ENCODE measurements around the gene ELOVL7.
"Not testable (repeated sequence)": the region's sequence is repeated elsewhere in the genome, so short reads cannot be mapped to it uniquely, and the experiment has no call there.

Gene ELOVL7

GRCh38 chr5:60795424-60795950 lies 48.6 kb downstream of the ELOVL7 start:
- not testable (repeated sequence) for DNase-seq (ENCODE audit: low read depth in 2 of 2)

GRCh38 chr5:60794691-60795090 lies 49.4 kb downstream of the ELOVL7 start:
- no peak for DNase-seq (ENCODE audit: low read depth in 2 of 2)

DNA sequence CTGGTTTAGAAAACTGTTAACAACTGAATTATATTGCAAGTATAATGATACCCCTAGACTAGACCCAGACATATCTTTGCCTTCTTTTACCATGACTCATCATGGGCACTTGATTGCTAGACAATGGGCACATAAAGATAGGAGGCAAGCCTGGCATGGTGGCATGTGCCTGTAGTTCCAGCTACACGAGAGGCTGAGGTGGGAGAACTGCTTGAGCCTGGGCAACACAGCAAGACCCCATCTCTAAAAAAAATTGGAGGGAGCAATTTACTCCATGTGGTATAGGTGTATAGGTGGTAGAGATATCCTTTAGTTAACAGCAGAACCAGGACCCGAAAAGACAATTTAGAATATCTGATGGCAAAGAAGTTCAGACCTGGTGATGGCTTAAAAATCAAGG lies 51.6 kb downstream of the ELOVL7 start:
- DNase-seq (ENCODE audit: low read depth in 2 of 2): no peak

DNA sequence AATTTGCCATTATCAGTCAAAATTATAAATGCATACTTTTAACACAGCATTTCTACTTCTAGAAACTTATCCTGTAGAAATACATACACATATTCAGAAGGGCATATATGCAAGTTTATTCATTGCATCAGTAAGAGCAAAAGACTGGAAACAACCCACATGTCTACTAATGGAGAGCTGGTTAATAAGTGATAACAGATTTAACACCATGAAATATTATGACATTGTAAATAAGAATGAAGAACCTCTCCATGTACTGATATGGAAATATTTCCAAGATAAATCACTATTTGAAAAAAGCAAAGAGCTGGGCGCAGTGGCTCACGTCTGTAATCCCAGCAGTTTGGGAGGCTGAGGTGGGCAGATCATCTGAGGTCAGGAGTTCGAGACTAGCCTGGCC lies 54.5 kb downstream of the ELOVL7 start:
- no peak for DNase-seq (ENCODE audit: low read depth in 2 of 2)

GRCh38 chr5:60788863-60789513 lies 55.1 kb downstream of the ELOVL7 start:
- no peak for DNase-seq (ENCODE audit: low read depth in 2 of 2)

- no peak for DNase-seq (ENCODE audit: low read depth in 2 of 2)
Observed at GRCh38 chr5:60779466-60779865, 64.6 kb downstream of the ELOVL7 start.

DNA sequence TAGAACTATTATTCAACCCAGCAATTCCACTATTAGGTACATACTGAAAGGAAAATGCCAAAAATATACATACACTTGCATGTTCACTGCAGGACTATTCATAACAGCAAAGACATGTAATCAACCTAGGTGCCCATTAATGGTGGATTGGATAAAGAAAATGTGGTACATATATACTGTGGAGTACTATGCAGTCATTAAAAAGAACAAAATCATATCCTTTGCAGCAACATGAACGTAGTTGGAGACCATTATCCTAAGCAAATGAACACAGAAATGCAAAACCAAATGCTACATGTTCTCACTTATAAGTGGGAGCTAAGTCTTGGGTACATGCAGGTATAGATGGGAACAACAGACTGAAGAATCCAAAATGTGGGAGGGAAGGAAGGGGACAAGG lies 67.7 kb downstream of the ELOVL7 start:
- DNase-seq (ENCODE audit: low read depth in 2 of 2): no peak

DNA sequence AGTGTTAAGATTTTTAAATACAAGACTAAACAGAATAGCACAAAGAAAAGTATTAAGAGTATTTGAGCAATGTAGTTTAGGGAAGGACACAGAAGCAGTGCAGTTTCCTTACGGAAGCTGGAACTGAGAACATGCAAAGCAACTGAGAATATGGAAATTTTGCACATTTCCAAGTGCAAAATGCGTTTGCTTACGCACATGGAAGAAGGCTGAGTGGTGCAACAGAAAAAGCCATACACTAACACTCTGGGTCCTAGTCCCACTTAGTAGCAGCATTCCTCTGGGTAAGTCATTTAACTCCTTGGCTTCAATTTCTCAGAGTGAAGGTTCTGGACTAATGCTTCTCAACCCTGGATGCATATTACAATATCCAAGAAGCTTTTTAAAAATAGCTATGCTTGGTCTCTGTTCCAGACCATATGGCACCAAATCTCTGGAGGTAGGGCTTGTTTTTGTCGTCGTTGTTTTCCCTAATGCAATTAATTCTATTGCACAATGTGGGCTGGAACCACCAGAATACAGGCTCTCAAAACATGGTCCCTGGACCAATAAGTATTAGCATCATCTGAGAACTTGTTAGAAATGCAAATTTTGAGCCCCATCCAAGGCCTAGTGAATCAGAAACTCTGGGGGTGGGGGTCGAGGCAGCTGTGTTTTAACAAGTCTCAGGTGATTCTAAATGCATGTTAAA lies 78.9 kb downstream of the ELOVL7 start:
- no peak for DNase-seq (ENCODE audit: low read depth in 2 of 2)

DNA sequence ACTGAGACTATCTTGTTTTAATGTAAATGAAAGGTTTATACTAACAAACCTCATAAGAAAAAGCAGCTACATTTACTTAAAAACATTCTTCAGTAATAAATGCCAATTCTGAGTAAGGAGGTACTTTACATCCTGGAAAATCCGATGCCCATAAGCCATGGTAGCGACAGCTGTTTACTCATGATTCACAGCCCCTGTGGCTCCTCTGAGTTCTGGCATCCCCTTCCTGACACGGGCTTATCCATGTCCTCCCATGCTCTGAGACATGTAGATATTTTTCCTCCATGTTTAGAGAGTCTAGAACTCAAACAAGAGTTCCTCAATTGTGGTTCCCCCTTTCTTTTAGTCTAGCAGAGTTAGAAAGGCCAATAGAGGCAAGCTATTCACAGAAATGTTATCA lies 81.0 kb downstream of the ELOVL7 start:
- no peak for DNase-seq (ENCODE audit: low read depth in 2 of 2)

GRCh38 chr5:60754495-60754894 lies 89.6 kb downstream of the ELOVL7 start:
- DNase-seq (ENCODE audit: low read depth in 2 of 2): no peak

GRCh38 chr5:60744682-60745081 lies 99.4 kb downstream of the ELOVL7 start:
- DNase-seq (ENCODE audit: low read depth in 2 of 2): no peak

GRCh38 chr5:60743511-60744314 lies 100.4 kb downstream of the ELOVL7 start:
- DNase-seq (ENCODE audit: low read depth in 2 of 2): no peak

DNA sequence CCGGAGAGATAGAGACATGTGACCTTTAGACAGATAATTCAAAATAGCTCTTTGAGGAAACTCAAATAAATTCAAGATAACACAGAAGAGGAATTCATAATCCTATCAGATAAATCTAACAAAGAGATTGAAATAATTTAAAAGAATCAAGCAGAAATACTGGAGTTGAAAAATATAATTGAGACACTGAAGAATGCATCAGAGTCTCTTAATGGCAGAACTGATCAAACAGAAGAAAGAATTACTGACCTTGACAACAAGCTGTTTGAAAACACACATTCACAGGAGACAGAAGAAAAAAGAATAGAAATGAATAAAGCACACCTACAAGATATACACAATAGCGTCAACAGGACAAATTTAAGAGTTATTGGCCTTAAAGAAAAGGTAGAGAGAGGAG lies 103.7 kb downstream of the ELOVL7 start:
- DNase-seq (ENCODE audit: low read depth in 2 of 2): no peak

GRCh38 chr5:60738933-60739332 lies 105.1 kb downstream of the ELOVL7 start:
- no peak for DNase-seq (ENCODE audit: low read depth in 2 of 2)

DNA sequence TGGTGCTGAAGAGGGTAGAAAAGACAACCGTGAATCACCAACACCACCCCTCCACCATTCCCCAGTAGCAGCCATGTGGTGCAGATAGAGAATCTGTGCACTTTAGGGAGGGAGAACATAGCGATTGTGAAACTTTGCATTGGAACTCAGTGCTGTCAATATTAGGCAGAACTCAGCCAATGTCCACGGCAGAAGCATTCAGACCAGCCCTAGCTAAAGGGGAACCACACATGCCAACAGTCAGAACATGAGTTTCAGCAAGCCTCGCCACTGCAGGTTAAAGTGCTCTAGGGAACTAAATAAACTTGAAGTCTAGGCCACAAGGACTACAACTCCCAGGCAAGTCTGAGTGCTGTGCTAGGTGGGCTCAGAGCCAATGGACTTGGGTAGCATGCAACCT lies 105.6 kb downstream of the ELOVL7 start:
- no peak for DNase-seq (ENCODE audit: low read depth in 2 of 2)

GRCh38 chr5:60730858-60731257 lies 113.2 kb downstream of the ELOVL7 start:
- DNase-seq (ENCODE audit: low read depth in 2 of 2): not testable (repeated sequence)

DNA sequence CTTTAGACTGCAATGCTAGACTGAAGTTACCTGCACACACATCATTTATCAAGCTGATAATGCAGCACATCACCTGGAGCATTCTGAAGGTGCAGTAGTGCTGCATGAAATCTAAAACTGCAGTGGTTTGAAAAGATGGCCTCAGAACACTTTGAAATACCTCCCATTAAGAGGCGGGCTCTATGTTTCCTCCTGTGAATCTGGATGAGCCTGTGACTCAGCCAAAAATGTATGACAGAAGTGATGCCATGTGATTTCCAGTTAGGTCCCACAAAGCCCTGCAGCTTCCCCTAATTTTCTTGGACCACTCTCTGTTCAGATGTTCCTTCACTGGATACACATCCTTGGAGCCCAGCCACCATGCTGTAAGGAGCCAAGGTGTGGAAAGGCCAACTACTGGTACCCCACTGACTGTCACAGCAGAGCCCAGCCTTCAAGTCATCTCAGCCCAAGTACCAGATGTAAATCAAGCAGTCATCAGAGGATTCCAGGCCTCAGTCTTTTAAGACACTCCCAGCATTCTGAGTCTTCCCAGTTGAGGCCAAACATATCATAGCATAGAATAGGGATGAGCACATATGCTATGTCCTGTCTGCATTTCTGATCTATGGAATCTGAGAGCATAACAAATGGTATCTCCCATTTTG lies 116.9 kb downstream of the ELOVL7 start:
- DNase-seq (ENCODE audit: low read depth in 2 of 2): no peak

DNA sequence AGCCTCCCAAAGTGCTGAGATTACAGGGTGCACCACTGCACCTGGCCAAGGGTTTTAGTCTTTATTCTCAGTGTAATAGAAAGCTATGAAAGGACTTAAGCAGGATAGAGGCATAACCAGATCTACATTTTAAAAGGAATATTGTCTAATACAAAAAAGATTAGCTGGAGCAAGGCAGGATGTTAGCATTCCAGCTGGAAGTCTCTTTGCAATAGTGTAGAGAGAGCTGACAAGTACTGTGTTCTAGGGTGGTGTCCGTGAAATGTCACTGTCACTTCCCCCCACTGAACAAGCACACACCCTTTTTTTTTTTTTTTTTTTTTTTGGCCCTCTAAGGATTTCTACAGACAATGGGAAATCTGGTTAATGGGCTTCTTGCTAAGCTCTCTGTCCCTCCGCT lies 119.9 kb downstream of the ELOVL7 start:
- no peak for DNase-seq (ENCODE audit: low read depth in 2 of 2)

DNA sequence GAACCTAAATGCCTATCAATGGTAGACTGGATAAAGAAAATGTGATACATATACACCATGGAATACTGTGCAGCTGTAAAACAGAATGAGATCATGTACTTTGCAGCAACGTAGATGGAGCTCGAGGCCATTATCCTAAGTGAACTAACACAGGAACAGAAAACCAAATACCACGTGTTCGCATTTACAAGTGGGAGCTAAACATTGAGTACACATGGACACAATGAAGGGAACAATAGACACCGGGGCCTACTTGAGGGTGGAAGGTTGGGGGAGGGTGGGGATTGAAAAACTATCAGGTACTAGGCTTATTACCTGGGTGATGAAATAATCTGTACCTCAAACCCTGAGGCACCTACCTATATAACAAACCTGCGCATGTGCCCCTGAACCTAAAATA lies 121.7 kb downstream of the ELOVL7 start:
- DNase-seq (ENCODE audit: low read depth in 2 of 2): no peak

GRCh38 chr5:60719329-60719728 lies 124.7 kb downstream of the ELOVL7 start:
- DNase-seq (ENCODE audit: low read depth in 2 of 2): no peak

DNA sequence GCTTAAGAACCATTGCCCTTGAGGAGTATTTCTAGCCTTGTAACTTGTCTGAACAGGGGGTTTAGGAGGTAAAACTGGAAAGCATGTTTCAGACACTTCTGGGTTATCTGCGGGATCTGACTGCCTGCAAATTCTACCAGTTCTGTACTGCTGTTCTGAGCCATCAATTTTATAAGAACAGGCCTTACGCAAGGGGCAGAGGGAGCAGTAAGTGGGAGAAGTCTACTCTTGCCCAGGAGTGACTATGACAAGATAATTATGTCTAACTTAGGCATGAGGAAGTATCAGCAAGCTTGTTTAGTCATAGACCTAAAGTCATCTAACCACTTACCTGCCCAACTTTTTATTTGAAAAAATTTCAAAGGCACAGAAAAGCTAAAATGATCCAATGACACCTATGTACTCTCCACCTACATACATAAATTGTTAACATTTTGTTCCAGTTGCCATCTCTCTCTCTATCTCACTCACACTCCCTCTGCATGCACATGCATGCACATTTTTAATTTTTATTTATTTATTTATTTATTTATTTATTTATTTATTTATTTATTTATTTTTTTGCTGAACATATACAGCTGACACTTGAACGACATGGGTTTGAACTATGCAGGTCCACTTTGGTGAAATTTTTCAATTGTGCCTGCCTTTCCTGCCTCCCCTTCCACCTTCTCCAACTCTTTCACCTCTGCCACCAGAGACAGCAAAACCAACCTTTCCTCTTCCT lies 125.7 kb downstream of the ELOVL7 start:
- no peak for DNase-seq (ENCODE audit: low read depth in 2 of 2)

Data from stimulated activated CD8-positive, alpha-beta memory T cell treated with anti-CD3 and anti-CD28 coated beads, Interleukin-7, amount 100 ng/mL, for 4 hours (primary cell).